Stimulated activated effector memory CD8-positive, alpha-beta T cell treated with anti-CD3 and anti-CD28 coated beads, Interleukin-12 subunit alpha, Interleukin-12 subunit beta, amount 100 ng/mL, for 72 hours (primary cell): ENCODE results near the gene KRTAP19-7.

Experiments used
- ATAC-seq: fragments of 150-1000 bp; cut with Tn5 transposase; 2 replicates; pipeline ENCODE4 v1.10.0; 2021
- DNase-seq, 2 donors: peaks; one replicate each; pipeline ENCODE4 v3.0.0; 2021 to 2022; ENCODE audit warnings: low spot score in 2 of 2
- H3K27ac Mint-ChIP-seq: one replicate; pipeline ENCODE4 v1.8.0; 2022; ENCODE audit warnings: mild to moderate bottlenecking, mixed read lengths
- H3K36me3 Mint-ChIP-seq: one replicate; pipeline ENCODE4 v1.8.0; 2022; ENCODE audit warnings: mild to moderate bottlenecking, mixed read lengths
- H3K4me1 Mint-ChIP-seq: one replicate; pipeline ENCODE4 v1.8.0; 2022; ENCODE audit warnings: mixed read lengths
- H3K4me3 Mint-ChIP-seq: one replicate; pipeline ENCODE4 v1.8.0; 2022; ENCODE audit warnings: mild to moderate bottlenecking, mixed read lengths
- H3K9me3 Mint-ChIP-seq: one replicate; pipeline ENCODE4 v1.8.0; 2022; ENCODE audit warnings: mixed read lengths

KRTAP19-7 gene, protein sequence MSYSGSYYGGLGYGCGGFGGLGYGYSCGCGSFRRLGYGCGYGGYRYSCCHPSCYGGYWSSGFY

DNA sequence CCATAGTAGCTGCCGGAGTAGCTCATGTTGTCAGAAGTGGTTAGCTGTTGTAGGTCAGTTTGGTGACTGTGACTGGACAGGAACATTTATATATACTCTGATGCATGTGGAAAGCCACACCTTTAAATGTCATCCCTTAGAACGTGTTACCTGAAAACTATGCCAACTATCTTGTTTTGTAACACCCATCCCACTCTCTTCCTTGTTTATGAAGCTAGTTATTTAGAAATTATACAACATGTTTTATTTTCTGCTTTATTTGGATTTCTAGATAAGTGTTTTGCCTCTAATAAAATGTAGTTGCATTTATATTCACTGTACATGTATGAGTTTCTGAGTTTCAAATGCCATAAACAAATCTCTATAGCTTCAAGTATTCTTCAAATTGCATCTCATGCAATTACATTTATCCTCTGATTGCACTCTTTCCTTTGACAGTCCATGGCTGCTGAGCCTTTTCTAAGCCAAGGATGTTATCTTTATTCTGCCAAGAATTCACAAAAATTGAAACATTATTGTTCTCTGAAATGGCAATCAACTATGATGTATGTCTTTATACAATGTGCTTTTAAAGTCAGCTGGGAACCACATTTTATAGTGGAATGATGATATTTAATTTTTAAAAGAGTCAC is at the start of gene KRTAP19-7:
Gene KRTAP19-7 (minus strand): TSS at position 51 of the 632 bp plus-strand sequence. CDS start 25 bp downstream, at position 26.
- H3K36me3 Mint-ChIP-seq: no peaks in the 10 kb centered on the region
- DNase-seq: no peak
- H3K27ac Mint-ChIP-seq: no peak within 1 kb of the TSS
- ATAC-seq: no peak
- no peaks in the 10 kb centered on the region for H3K4me1 Mint-ChIP-seq
- H3K9me3 Mint-ChIP-seq: peaks cover 5% of the 10 kb centered on the region
- no peak within 1 kb of the TSS for H3K4me3 Mint-ChIP-seq

DNA sequence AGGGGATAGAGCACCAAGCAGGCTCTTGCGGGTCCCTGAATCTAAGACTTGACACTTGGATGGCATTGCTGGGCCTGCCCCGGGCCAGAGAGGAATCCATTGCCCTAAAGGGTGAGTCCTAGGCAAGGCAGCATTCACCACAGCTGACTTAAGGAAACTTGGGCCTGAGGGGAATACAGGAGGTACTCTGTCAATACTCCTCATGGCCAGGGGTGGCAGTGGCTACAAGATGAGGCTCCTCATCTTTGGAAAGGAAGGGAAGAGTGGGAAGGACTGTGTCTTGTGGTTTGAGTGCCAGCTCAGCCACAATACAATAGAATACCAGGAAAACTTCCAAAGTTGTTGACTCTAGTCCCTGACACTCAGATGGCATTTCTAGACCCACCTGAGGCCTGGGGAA is 44.9 kb upstream of the KRTAP19-7 start:
- Mint-ChIP-seq H3K27ac (no peak overlapping the region), H3K36me3 (no peaks in the 10 kb centered on the region), H3K9me3 (peaks cover 16% of the 10 kb centered on the region), H3K4me1 (no peaks in the 10 kb centered on the region), H3K4me3 (no peak overlapping the region)
- no peak for ATAC-seq
- DNase-seq: no peak

DNA sequence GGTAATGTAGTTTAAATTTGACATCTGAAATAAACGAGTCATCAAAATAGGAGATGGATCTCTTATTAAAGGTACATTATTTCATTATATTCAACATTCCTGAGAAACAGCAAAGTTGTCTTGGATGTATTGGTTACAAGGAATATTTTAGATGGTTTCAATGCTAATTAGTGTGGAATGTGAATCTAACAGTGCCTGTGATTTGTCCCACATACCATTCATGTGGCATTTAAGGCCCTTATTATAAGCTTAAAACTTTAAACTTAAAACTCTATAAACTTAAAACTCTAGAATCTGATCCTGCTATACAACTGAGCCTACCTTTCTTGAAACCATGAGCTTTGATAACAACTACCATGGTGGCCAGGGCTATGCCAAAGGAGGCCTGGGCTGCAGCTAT is 39.7 kb upstream of the KRTAP19-7 start, which contains the start of gene KRTAP22-1:
Gene KRTAP22-1 (plus strand): TSS at position 301 of the 400 bp plus-strand sequence.
- Mint-ChIP-seq H3K27ac (no peak within 1 kb of the TSS), H3K4me1 (no peaks in the 10 kb centered on the region), H3K36me3 (no peaks in the 10 kb centered on the region), H3K9me3 (peaks cover 8% of the 10 kb centered on the region), H3K4me3 (no peak within 1 kb of the TSS)
- ATAC-seq (no peak), DNase-seq (no peak)

DNA sequence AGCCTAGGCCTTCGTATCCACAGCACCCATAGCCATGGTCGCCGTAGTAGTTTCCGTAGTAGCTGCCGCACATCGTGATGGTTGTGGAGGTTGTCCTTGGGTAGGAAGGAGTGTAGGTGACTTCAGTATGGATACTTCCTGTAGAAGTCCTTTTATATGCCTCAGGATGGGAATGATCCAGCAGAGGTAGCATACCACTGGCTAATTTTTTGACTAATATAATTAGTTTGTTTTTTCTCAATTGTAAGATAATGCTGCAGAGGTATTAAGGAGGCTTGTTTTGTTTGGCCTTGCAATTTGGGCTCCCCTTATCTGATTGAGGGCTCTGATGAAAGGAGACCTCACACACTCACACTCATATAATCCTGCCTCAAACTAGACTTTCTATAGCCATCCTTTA is 37.7 kb upstream of the KRTAP19-7 start, which contains the start of gene KRTAP6-2:
Gene KRTAP6-2 (minus strand): TSS at position 101 of the 400 bp plus-strand sequence. CDS start 28 bp downstream, at position 73.
- DNase-seq (no peak), ATAC-seq (no peak)
- H3K27ac Mint-ChIP-seq: no peak within 1 kb of the TSS
- no peaks in the 10 kb centered on the region for H3K4me1 Mint-ChIP-seq
- H3K36me3 Mint-ChIP-seq: no peaks in the 10 kb centered on the region
- H3K4me3 Mint-ChIP-seq: no peak within 1 kb of the TSS
- H3K9me3 Mint-ChIP-seq: peaks cover 8% of the 10 kb centered on the region

DNA sequence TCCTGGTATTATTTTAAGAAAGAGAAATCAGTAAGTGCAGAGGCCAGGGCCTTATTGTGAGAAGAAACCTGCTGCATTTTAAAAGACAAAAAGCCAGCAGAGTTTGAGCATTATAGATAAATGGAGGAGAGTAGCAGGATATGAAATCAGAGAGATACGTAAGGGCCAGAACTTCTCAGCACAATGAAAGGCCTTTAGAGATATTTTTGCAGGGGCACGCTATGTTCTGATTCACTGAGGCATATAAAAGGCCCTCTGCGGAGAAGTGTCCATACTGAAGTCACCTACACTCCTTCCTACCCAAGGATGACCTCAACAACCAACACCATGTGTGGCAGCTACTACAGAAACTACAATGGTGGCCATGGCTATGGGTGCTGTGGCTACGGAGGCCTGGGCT is 31.0 kb upstream of the KRTAP19-7 start, which contains the start of gene KRTAP6-3:
Gene KRTAP6-3 (plus strand): TSS at position 301 of the 400 bp plus-strand sequence. CDS start 6 bp downstream, at position 307.
- H3K4me3 Mint-ChIP-seq: no peak within 1 kb of the TSS
- no peaks in the 10 kb centered on the region for H3K36me3 Mint-ChIP-seq
- no peaks in the 10 kb centered on the region for H3K4me1 Mint-ChIP-seq
- H3K27ac Mint-ChIP-seq: no peak within 1 kb of the TSS
- H3K9me3 Mint-ChIP-seq: peaks cover 4% of the 10 kb centered on the region
- ATAC-seq (no peak), DNase-seq (no peak)

DNA sequence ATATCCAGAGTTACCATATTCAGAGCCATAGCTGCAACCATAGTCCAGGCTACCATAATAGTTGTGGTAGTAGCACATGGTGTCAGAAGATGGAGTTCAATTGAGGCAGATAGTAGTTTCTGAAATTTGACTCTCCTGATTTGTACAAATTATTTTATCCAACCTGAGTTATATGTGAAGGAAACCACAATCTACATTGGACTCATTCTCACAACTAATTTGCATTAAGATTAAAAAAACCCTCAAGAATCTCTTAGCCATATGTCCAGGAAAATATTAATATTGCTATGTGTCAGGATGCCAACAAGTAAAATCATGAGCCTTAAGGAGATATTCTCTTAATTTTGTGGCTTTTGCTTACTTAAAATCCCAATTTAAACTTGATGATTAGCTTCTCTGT is 29.2 kb upstream of the KRTAP19-7 start, which contains the start of gene KRTAP22-2:
Gene KRTAP22-2 (minus strand): TSS at position 101 of the 400 bp plus-strand sequence.
- DNase-seq (no peak), ATAC-seq (no peak)
- Mint-ChIP-seq H3K9me3 (peaks cover 4% of the 10 kb centered on the region), H3K4me1 (no peaks in the 10 kb centered on the region), H3K4me3 (no peak within 1 kb of the TSS), H3K36me3 (no peaks in the 10 kb centered on the region), H3K27ac (no peak within 1 kb of the TSS)

DNA sequence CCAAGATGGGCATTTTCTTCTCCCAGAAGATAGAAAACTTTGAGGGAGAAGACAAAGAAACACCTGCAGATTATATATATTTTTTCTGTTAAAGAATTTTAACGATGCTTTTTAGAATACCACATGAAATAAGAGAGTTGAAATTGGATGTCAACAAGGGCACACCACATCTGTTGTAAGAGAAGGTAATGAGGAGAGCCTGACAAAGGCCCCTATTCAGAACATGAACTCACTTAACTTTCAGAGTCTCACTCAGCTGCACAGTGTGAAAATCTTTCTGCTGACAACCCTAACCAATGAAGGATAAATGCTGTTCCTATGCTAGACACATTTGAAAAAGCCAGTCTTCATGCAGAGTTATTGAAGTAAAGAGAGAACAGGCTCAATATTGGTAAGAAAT is 21.8 kb upstream of the KRTAP19-7 start:
- Mint-ChIP-seq H3K4me3 (no peak overlapping the region), H3K36me3 (no peaks in the 10 kb centered on the region), H3K9me3 (peaks cover 7% of the 10 kb centered on the region), H3K4me1 (no peaks in the 10 kb centered on the region), H3K27ac (no peak overlapping the region)
- no peak for ATAC-seq
- no peak for DNase-seq

DNA sequence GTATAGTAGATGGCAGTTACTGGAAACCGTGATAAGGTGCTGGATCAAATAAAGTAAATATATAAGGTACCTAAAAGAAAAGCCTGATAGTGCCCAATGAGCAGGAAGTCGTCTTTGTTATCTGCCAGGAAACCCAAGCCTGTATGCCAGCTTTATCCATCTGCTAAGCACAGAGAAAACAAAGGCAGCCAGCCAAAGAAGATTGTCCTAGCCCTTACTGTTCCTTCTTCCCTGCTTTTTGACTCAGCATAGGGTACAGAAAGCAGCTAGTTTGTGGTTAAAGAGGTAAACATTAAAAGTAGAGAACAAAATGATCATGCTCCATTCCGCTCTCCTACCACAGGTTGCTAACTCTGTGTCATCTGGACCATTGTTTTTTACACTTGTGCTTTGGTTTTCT is 19.0 kb upstream of the KRTAP19-7 start:
- no peak overlapping the region for H3K4me3 Mint-ChIP-seq
- H3K27ac Mint-ChIP-seq: no peak overlapping the region
- peaks cover 10% of the 10 kb centered on the region for H3K9me3 Mint-ChIP-seq
- ATAC-seq (no peak), DNase-seq (no peak)
- H3K4me1 Mint-ChIP-seq: no peaks in the 10 kb centered on the region
- H3K36me3 Mint-ChIP-seq: no peaks in the 10 kb centered on the region

DNA sequence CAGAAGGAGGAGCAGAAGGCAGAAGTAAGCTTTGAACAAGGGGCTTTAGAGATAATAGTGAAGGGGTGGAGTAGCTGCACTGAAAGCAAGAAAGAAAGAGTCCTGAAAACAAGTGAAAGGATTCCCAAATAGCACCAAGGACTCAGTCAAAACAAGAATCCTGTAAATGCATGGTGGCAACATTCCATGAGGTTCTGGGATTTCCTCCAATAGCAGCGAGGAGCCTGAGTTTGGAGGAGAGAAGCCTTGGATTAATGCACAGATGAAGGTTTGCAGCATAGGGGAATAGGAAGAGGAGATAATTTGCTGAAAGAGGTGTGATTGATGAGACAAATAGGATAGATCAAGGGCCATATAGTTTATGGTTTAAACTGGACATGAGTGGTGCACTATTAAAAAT is 18.2 kb upstream of the KRTAP19-7 start:
- Mint-ChIP-seq H3K27ac (no peak overlapping the region), H3K9me3 (peaks cover 3% of the 10 kb centered on the region), H3K4me1 (no peaks in the 10 kb centered on the region), H3K36me3 (no peaks in the 10 kb centered on the region), H3K4me3 (no peak overlapping the region)
- ATAC-seq (no peak), DNase-seq (no peak)

DNA sequence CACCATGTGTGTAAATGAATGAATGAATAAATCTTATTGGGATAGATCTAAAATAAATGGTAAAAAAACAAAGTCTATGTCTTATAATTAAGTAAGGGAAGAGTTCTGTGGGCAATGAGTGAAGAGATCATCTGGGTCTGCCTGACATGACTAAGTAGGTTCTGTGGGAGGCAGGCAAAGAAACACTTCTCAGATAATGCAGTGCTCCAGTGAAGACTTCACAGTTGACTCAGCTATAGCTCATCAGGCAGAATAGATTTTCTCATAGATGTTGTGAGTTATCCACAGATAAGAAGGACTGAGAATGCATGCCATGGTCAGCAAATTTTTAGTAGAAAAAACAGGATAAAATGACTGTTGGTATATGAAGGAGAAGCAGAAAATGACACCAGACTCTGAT is 16.7 kb upstream of the KRTAP19-7 start:
- no peak for ATAC-seq
- Mint-ChIP-seq H3K9me3 (peaks cover 6% of the 10 kb centered on the region), H3K27ac (no peak overlapping the region), H3K36me3 (no peaks in the 10 kb centered on the region), H3K4me3 (no peak overlapping the region), H3K4me1 (no peaks in the 10 kb centered on the region)
- DNase-seq: no peak

DNA sequence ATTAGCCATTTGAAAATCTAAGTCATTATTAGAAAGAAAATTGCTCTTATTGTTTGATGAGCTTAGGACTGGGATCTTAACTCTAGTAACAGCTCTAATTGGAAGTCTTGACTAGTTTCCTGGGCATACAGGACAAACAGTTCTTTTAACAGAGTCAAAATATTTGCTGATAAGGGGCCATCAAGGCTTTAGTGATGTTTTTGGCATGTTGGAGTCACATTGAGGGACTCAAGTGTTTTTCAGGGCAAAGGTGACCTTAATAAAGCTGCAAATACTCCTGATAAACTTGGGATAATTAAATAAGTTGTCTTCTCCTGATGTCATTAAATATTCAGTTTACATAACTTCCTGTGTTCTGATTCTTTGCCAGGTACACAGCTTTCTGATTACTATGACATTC is 6.5 kb upstream of the KRTAP19-7 start:
- Mint-ChIP-seq H3K27ac (no peak overlapping the region), H3K9me3 (peaks cover 2% of the 10 kb centered on the region), H3K36me3 (no peaks in the 10 kb centered on the region), H3K4me3 (no peak overlapping the region), H3K4me1 (no peaks in the 10 kb centered on the region)
- DNase-seq (no peak), ATAC-seq (no peak)

DNA sequence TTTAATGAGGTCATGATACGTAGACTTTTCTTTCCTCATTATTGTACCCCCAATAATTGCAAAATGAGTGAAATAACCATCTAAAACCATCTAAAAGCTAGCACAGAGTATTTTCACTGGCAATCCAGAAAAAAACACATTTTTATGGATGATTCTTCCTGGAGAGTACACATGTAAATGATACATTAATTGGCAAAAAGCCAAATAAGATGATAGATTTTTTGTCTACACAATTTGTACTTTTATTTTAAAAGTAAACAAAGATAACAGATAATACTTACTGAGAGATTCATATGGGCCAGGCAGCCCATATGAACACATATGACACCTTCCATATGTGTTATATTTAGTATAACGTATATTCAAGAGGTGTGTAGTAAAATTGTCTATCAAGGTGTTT is 2.5 kb upstream of the KRTAP19-7 start:
- H3K9me3 Mint-ChIP-seq: peaks cover 5% of the 10 kb centered on the region
- H3K36me3 Mint-ChIP-seq: no peaks in the 10 kb centered on the region
- no peak overlapping the region for H3K27ac Mint-ChIP-seq
- no peak overlapping the region for H3K4me3 Mint-ChIP-seq
- ATAC-seq: no peak
- no peaks in the 10 kb centered on the region for H3K4me1 Mint-ChIP-seq
- DNase-seq: no peak

DNA sequence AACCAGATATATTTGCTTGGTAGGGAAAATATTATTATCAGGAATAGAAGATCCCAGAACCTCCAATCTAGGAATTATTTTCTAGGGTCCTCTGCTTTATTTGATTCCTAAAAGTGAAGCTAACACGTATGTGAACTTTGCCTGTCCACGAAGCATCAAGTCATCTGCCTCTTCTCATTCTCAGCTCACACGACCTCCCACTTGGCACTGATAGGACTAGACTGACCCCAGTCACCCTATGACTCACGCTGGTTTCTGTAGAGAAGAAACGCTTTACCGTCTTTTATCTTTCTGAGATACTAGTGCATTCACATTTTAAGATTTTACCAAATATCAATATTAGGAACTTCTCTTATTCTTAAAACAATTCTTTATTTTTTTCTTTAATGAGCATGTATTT is 2.0 kb upstream of the KRTAP19-7 start:
- DNase-seq (no peak), ATAC-seq (no peak)
- H3K36me3 Mint-ChIP-seq: no peaks in the 10 kb centered on the region
- peaks cover 5% of the 10 kb centered on the region for H3K9me3 Mint-ChIP-seq
- H3K4me1 Mint-ChIP-seq: no peaks in the 10 kb centered on the region
- H3K27ac Mint-ChIP-seq: no peak overlapping the region
- H3K4me3 Mint-ChIP-seq: no peak overlapping the region

DNA sequence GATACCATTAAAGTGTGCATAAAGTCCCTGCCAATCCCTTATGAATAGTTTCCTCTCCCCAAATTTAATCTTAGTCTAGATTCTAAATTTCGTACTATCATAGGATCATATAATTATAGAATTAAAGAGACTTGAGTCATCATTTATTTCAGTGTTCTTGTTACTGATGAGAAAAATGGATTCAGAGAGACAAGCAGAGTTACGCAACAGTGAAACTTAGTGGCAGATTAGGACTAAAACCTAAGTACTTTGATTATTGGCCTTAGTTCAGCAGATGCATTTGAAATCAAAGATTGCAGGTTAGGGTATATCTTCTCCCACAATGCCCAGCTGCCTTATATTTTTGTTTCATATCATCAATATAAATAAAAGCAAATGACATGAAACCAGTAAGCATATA is 843 bp upstream of the KRTAP19-7 start:
- H3K4me1 Mint-ChIP-seq: no peaks in the 10 kb centered on the region
- H3K36me3 Mint-ChIP-seq: no peaks in the 10 kb centered on the region
- DNase-seq: no peak
- H3K9me3 Mint-ChIP-seq: peaks cover 5% of the 10 kb centered on the region
- ATAC-seq: no peak
- H3K27ac Mint-ChIP-seq: no peak overlapping the region
- H3K4me3 Mint-ChIP-seq: no peak overlapping the region

DNA sequence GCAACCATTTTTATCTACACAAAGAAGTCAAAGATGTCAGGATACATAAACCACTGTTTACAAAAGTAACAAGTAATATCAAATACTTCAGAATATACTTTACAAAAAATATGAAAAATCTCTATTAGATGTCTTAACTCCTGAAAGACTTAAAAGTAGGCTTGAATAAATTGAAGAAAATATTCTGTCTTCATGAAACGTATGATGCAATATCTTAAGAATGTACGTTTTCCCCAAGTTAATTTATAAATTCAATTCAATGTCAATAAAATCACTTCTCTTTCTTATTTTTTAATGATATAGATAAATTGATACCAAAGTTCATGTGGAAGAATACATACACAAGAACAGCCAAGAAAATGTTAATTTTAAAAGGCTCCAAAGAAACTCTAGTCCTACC is 6.0 kb downstream of the KRTAP19-7 start:
- no peak for ATAC-seq
- Mint-ChIP-seq H3K4me1 (no peaks in the 10 kb centered on the region), H3K4me3 (no peak overlapping the region)

DNA sequence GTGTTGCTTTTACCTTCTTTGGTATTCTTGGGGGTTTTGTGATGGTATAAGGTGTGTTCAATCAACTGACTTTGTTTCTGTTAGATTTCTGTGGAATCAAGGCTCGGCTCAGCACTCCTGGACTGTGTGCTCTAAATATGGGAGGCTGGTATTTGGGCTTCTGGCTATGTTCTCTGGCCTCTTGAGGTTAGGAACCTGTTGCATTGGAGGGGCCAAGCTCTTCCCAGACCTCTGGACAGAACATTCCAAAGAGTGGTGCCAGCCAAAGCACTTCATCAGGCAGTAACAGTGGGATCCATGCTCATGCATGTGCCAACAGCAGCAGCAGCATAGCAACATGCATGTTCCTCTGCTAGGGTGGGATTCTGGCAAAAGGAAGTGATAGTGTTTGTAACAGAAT is 8.3 kb downstream of the KRTAP19-7 start:
- H3K9me3 Mint-ChIP-seq: peaks cover 11% of the 10 kb centered on the region
- ATAC-seq (no peak), DNase-seq (no peak)
- no peak overlapping the region for H3K27ac Mint-ChIP-seq
- no peaks in the 10 kb centered on the region for H3K4me1 Mint-ChIP-seq
- no peaks in the 10 kb centered on the region for H3K36me3 Mint-ChIP-seq
- no peak overlapping the region for H3K4me3 Mint-ChIP-seq

More for the DNA sequence above, 6.0 kb downstream of the KRTAP19-7 start:
- peaks cover 7% of the 10 kb centered on the region for H3K9me3 Mint-ChIP-seq
- H3K27ac Mint-ChIP-seq: no peak overlapping the region
- no peaks in the 10 kb centered on the region for H3K36me3 Mint-ChIP-seq
- no peak for DNase-seq
